Osteoblast (primary cell): ENCODE results near the gene C4B. TPM values are rescaled to one million over a fixed set of nuclear protein-coding genes. Genes with fewer than 3 reads are reported as not detected.

ENCODE experiments used
- DNase-seq: peaks from one replicate; pipeline ENCODE4 v3.0.0; 2011; ENCODE audit warnings: low spot score, mixed read lengths; ENCODE audit not compliant: insufficient read length; ENCODE audit errors: missing footprints
- H2AFZ ChIP-seq: 2 replicates; pipeline ENCODE4 v1.6.0; 2011; ENCODE audit warnings: mild to moderate bottlenecking, low read length
- H3K27ac ChIP-seq: 2 replicates; pipeline ENCODE4 v1.5.1; 2011; ENCODE audit warnings: mild to moderate bottlenecking, low read depth, low read length, moderate library complexity
- H3K27me3 ChIP-seq: 2 replicates; pipeline ENCODE4 v1.6.0; 2012; ENCODE audit warnings: mild to moderate bottlenecking, control low read depth, inconsistent platforms, low read length, moderate library complexity; ENCODE audit not compliant: insufficient read depth
- H3K36me3 ChIP-seq: 2 replicates; pipeline ENCODE4 v1.5.1; 2011; ENCODE audit warnings: mild to moderate bottlenecking, low read length, control low read depth, moderate library complexity; ENCODE audit not compliant: insufficient read depth
- H3K4me1 ChIP-seq: 2 replicates; pipeline ENCODE4 v1.5.1; 2011; ENCODE audit warnings: mild to moderate bottlenecking, low read length, control low read depth, moderate library complexity; ENCODE audit not compliant: insufficient read depth
- H3K4me2 ChIP-seq: 2 replicates; pipeline ENCODE4 v1.6.0; 2011; ENCODE audit warnings: mild to moderate bottlenecking, low read length; ENCODE audit not compliant: insufficient read depth
- H3K4me3 ChIP-seq: fragments of 200-600 bp; sonication (generic); 3 replicates; pipeline ENCODE4 v1.5.1; 2012; ENCODE audit warnings: mild to moderate bottlenecking, low read length, inconsistent platforms; ENCODE audit not compliant: insufficient read depth
- H3K79me2 ChIP-seq: 2 replicates; pipeline ENCODE4 v1.6.0; 2012; ENCODE audit warnings: mild to moderate bottlenecking, low read length, control low read depth, inconsistent platforms; ENCODE audit not compliant: insufficient read depth
- H3K9me3 ChIP-seq: 2 replicates; pipeline ENCODE4 v1.5.1; 2011; ENCODE audit warnings: low read depth, low read length, control low read depth
- H4K20me1 ChIP-seq: 2 replicates; pipeline ENCODE4 v1.6.0; 2012; ENCODE audit warnings: mild to moderate bottlenecking, low read length, control low read depth; ENCODE audit not compliant: insufficient read depth
- CTCF ChIP-seq: IDR thresholded peaks from 2 replicates; pipeline ENCODE4 v1.5.1; 2011; ENCODE audit warnings: mild to moderate bottlenecking, low read depth, low read length, moderate library complexity; ENCODE audit errors: extremely low read depth
- total RNA-seq: library from RNA; depleted of rRNA; stranded (reverse); fragments of >200 nt; gene quantifications from 2 replicates; pipeline ENCODE4 v1.2.3, GENCODE V29; 2012

Gene C4B
- total RNA-seq, 1 donor, result 6.5 TPM

DNA sequence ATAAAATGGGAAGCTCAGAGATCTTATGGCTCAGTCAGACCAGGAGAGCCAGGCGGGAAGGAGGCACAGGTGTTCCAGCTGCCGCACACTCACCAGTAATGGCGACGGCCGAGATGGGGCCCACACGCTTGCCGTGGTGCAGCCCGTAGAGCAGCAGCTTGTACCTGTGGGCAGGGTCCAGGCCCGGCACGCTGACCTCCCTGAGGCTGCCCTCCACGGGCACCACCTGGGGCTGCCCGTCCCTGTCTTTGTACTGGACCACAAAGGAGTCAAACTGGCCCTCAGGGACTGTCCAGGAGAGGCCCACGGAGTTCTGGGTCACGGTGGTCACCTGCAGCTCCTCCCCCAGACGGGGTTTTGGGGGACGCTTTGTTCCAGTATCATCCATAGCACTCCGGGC, 54.9 kb downstream of the C4B start:
- Histone ChIP-seq H3K27me3 (peaks cover 26% of the 10 kb centered on the region), H4K20me1 (no peaks in the 10 kb centered on the region), H3K9me3 (no peaks in the 10 kb centered on the region), H3K4me2 (no peak overlapping the region), H3K79me2 (no peaks in the 10 kb centered on the region), H3K27ac (no peak overlapping the region), H2AFZ (no peak overlapping the region), H3K4me1 (no peaks in the 10 kb centered on the region), H3K36me3 (no peaks in the 10 kb centered on the region), H3K4me3 (no peak overlapping the region)
- no peak for TF ChIP-seq CTCF
- no peak for DNase-seq

DNA sequence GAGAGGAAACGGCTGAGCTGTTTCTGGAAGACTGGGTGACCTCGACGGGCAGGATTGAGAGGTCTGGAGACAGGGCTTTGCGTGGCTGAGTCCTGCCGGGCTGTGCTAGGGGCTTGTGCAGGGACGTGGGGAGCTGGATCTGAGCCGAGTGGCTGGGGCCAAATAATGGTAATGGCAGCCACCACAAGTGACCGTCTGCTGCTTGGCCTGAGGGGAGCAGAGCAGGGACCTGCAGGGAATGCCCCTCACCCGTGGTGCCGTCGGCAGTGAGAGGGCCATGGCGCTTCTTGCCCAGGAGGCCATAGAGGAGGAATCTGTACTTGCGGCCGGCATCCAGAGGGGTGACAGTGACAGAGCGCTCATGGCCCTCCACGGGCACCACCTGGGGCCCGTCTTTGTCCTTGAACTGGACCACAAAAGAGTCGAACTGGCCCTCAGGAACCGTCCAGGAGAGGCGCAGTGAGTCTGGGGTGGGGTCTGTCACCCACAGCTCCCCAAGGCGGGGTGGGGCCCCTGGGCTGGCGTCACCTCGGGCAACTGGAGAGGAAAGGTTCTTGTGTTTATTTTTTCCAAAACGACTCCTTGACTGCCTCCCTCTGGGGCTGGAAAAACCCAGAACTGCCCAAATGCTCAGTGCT, 55.4 kb downstream of the C4B start:
- no peaks in the 10 kb centered on the region for H3K36me3 ChIP-seq
- no peak overlapping the region for H2AFZ ChIP-seq
- no peak overlapping the region for H3K4me3 ChIP-seq
- H3K9me3 ChIP-seq, result no peaks in the 10 kb centered on the region
- no peak for DNase-seq
- no peak for TF ChIP-seq CTCF
- no peak overlapping the region for H3K4me2 ChIP-seq
- H3K4me1 ChIP-seq, result no peaks in the 10 kb centered on the region
- H4K20me1 ChIP-seq, result no peaks in the 10 kb centered on the region
- H3K27me3 ChIP-seq, result peaks cover 23% of the 10 kb centered on the region
- no peaks in the 10 kb centered on the region for H3K79me2 ChIP-seq
- H3K27ac ChIP-seq, result no peak overlapping the region

DNA sequence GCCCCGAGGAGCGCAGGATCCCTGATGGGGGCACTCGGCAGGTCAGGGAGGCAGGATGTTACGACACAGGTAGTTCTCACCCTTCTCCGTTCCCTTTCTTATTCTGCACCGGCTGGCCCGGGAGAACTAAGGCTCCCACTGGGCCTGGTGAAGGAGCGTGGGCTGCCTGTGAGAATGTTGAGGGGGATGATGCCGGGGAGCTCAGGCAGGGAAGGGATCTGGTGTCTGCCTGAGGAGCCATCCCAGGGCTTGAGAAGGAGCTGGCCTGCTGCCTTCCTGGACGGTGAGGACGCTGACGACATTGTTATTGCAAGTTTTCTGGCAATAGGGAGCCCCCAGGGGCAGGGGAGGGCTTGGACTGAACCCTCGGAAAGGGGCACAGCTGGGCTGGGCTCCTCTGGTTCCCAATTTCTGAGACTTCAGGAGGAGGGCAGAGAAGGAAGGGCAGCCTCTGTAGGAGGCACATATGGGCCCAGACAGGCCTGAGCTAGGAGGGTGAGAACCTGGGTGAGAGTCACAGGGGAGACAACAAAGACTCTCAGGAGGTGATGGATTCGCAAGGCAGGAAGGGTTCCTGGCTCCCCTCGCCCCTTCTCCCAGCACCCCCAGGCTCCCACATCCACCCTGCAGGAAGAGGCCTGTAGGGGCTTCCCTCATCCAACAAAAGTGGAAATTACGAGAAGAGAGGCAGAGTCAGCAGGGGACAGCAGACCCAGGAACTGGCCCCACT, 56.4 kb downstream of the C4B start:
- Histone ChIP-seq H4K20me1 (no peaks in the 10 kb centered on the region), H3K79me2 (no peaks in the 10 kb centered on the region), H3K27ac (no peak overlapping the region), H3K4me1 (peaks cover 7% of the 10 kb centered on the region), H3K4me2 (no peak overlapping the region), H3K36me3 (no peaks in the 10 kb centered on the region), H3K9me3 (no peaks in the 10 kb centered on the region), H3K4me3 (no peak overlapping the region), H3K27me3 (peaks cover 20% of the 10 kb centered on the region), H2AFZ (no peak overlapping the region)
- no peak for TF ChIP-seq CTCF
- no peak for DNase-seq

DNA sequence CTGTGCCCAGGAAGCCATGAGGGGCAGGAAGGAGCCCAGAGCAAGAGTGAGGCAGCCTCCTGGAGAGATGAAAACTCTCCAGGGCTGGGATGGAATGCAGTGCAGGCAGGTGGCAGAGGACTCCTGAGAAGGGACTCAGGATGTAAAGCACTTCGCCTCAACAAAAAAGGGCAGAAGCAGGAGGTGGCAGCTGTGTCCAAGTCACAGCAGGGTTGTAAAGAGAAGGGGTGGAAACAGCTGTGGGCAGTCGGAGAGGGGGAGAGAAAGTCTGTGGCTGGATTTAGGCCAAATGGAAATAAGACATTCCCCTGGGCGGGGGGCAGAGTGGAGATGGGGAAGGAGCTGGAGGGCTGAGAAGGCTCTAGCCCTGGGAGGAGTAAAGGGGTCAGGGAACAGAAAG, 58.5 kb downstream of the C4B start:
- H3K4me2 ChIP-seq, result no peak overlapping the region
- H3K36me3 ChIP-seq, result no peaks in the 10 kb centered on the region
- H3K9me3 ChIP-seq, result no peaks in the 10 kb centered on the region
- no peak overlapping the region for H2AFZ ChIP-seq
- H3K4me1 ChIP-seq, result peaks cover 18% of the 10 kb centered on the region
- no peak for DNase-seq
- H3K27ac ChIP-seq, result no peak overlapping the region
- H3K4me3 ChIP-seq, result no peak overlapping the region
- no peak for TF ChIP-seq CTCF
- no peaks in the 10 kb centered on the region for H4K20me1 ChIP-seq
- H3K79me2 ChIP-seq, result no peaks in the 10 kb centered on the region
- H3K27me3 ChIP-seq, result peaks cover 20% of the 10 kb centered on the region
